GM21515 (cell line): ENCODE measurements around the gene NAA25.
A peak's percentile ranks its signal among the peaks of the same experiment; 100 is the strongest.
"Not testable (repeated sequence)": the region's sequence is repeated elsewhere in the genome, so short reads cannot be mapped to it uniquely, and the experiment has no call there.

Experiments
- ATAC-seq: cut with Tn5 transposase; IDR thresholded peaks from one replicate; pipeline ENCODE4 v1.9.1; 2021; ENCODE audit not compliant: unreplicated experiment

NAA25 gene

DNA sequence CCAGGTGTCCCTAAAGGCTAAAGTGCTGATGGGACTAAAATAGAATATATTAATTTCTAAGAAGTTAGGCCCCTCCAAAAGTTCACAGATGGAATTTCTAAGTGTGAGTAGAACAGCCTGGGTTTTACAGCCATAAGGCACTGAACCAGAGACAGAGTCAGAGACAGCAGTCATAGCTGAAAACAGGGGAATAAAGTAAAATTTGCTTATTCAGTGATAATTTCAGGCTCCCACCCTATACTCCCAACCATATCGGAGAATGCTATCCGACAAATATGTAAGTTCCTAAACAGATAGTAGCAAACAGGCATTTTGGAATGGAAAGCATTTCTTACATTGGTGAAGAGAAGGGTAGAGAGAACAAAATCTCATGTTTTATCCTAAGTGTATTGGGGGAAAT, 45.3 kb downstream of the NAA25 start:
- ATAC-seq, result no peak

- ATAC-seq, result no peak
Observed at GRCh38 chr12:112061137-112061536, 47.4 kb downstream of the NAA25 start.

GRCh38 chr12:112049351-112049750, 59.2 kb downstream of the NAA25 start:
- ATAC-seq, result no peak

GRCh38 chr12:112046003-112046402, 62.6 kb downstream of the NAA25 start:
- no peak for ATAC-seq

GRCh38 chr12:112036614-112037013, 72.0 kb downstream of the NAA25 start:
- ATAC-seq, result not testable (repeated sequence)

DNA sequence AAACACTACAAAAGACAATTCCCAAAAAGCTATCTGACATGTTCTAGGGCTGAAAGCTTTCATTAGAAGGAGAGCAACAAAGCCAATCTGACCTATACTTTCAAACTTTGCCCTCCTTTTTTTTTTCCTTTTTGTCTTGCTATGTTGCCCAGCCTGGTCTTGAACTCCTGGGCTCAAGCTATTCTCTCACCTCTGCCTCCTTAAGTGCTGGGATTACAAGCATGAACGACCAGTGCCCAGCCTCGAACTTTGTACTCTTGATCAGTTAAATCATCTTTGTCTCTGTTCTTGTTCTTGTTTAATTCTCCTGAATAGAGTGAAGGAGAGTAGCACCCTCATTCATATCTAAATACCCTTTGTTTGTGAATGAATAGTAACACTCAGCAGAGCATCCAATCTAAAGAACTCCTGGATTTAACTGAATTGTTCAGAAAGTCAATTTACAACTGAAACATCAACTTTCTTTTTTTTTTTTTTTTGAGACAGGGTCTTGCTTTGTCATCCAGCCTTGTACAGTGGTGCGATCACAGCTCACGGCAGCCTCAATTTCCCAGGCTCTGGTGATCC, 73.3 kb downstream of the NAA25 start:
- ATAC-seq, result no peak

- ATAC-seq, result no peak
Observed at GRCh38 chr12:112032292-112032691, 76.3 kb downstream of the NAA25 start.

GRCh38 chr12:112031472-112031871, 77.1 kb downstream of the NAA25 start:
- ATAC-seq, result no peak

DNA sequence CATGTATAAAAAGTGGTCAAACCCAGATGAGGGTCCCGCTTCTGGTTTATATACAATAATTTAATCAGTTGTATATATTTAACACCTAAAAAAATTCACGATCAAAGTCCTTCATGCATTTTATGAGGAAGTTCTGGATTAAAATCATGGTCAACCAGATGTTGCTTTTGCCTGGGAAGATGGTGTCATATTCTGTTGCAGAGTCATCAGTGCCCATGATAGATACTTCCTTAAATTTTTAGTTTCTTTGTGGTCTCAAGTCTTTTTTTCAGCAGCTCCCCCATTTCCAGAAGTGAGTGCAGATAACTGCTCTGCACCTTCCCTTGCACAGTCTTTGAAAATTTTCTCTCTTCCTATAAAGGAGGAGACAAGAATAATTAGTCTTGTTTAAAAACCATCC, 79.3 kb downstream of the NAA25 start:
- no peak for ATAC-seq

DNA sequence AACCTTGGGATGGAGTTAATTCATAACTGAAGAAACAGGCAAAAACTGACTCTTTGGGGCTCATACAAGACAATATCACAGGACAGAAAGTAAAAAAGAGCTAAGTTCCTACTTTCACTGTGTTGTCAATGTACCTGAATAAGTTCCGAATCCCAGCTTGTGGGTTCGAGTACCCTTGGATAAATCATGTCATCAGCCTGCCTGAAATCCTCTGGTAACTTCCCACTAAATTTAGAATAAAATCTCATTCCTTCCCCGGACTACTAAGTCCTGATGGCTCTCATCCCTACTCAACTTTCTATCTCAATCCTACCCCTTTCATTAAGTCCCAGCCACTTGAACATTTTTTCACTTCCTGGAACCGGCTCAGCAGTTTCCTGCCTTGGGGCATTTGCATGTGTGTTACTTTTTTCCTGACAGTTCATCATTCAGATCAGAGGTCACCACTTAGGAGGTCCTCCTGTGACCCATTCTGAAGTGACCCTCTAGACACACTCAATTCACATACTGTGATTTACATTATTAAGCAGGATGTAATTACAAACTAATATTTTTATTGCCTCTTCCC, 82.7 kb downstream of the NAA25 start:
- ATAC-seq, result no peak

- no peak for ATAC-seq
Observed at GRCh38 chr12:112023759-112024396, 84.7 kb downstream of the NAA25 start.

DNA sequence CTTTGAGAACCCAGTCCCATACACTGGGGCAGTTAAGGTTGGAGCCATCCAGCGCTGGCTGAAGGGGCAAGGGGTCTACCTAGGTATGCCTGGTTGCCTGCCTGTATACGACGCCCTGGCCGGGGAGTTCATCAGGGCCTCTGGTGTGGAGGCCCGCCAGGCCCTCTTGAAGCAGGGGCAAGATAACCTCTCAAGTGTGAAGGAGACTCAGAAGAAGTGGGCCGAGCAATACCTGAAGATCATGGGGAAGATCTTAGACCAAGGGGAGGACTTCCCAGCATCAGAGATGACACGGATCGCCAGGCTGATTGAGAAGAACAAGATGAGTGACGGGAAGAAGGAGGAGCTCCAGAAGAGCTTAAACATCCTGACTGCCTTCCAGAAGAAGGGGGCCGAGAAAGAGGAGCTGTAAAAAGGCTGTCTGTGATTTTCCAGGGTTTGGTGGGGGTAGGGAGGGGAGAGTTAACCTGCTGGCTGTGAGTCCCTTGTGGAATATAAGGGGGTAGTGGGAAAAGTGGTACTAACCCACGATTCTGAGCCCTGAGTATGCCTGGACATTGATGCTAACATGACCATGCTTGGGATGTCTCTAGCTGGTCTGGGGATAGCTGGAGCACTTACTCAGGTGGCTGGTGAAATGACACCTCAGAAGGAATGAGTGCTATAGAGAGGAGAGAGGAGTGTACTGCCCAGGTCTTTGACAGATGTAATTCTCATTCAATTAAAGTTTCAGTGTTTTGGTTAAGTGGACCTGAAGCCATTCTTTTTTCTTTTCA, 86.2 kb downstream of the NAA25 start:
- no peak for ATAC-seq

- no peak for ATAC-seq
Observed at GRCh38 chr12:112020947-112021457, 87.6 kb downstream of the NAA25 start.

- ATAC-seq, result no peak
Observed at GRCh38 chr12:112018571-112019237, 89.9 kb downstream of the NAA25 start.

GRCh38 chr12:112017041-112017440, 91.5 kb downstream of the NAA25 start:
- no peak for ATAC-seq

DNA sequence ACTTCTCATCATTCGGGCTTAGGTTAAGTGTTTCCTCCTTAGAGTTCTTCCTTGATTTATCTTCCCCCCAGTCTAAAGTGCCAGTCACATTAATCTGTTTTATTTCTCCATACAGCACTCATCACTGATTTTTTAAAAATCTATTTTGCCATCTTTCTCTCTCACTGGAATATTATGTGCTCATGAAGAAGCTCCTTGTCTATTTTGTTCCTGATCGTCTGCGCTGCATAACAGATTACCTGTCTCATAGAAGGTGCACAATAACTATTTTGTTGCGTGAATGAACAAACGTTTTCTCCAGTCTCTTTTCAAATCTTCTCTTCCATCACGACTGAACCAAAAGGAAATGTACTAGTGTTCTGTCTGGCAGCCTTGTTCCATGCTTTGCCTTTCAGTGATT, 92.6 kb downstream of the NAA25 start:
- no peak for ATAC-seq

GRCh38 chr12:112013601-112014402, 94.8 kb downstream of the NAA25 start:
- no peak for ATAC-seq

- ATAC-seq, result peak; percentile 66
Observed at GRCh38 chr12:112012775-112013600, 95.6 kb downstream of the NAA25 start, which contains the start of the genes ERP29 and TMEM116. ERP29 (plus strand) TSS chr12:112013426; CDS start chr12:112013466, 40 bp downstream. TMEM116 (minus strand) TSS chr12:112013165; CDS start chr12:112005270, 7,895 bp downstream.

DNA sequence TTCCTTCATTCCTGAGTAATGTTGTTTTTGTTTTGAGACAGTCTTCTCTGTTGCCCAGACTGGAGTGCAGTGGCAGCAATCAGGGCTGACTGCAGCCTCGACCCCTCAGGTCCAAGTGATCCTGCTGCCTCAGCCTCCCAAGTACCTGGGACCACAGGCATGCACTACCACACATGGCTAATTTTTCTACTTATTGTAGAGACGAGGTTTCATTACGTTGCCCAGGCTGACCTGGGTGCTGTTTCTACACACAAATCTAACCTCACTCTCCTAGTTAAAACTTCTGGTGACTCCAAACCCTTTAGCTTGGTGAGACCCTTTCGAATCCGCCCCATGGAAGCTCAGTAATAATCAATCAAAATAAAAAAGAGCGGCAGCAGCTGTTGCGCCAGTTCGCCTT, 96.9 kb downstream of the NAA25 start:
- no peak for ATAC-seq
